Mucosa of descending colon (tissue), 3 donors: ENCODE results near the gene EEF1G. TPM values are rescaled to one million over a fixed set of nuclear protein-coding genes. Genes with fewer than 3 reads are reported as not detected.
A peak's percentile ranks its signal among the peaks of the same experiment; 100 is the strongest.

Source experiments
- ATAC-seq: fragments of 200-7000 bp; cut with Tn5 transposase; one replicate; pipeline ENCODE4 v1.9.1; 2020; ENCODE audit warnings: mild to moderate bottlenecking, moderate library complexity
- DNase-seq, 3 donors: peaks; one replicate each; pipeline ENCODE4 v3.0.0-alpha.2; 2020
- H3K36me3 ChIP-seq: fragments of 200-600 bp; one replicate; pipeline ENCODE4 v1.8.0; 2021; ENCODE audit warnings: low read depth, mild to moderate bottlenecking
- H3K4me1 ChIP-seq: fragments of 200-600 bp; one replicate; pipeline ENCODE4 v1.8.0; 2021; ENCODE audit warnings: low read depth, mild to moderate bottlenecking
- H3K4me3 ChIP-seq: fragments of 200-600 bp; one replicate; pipeline ENCODE4 v1.8.0; 2021; ENCODE audit warnings: mild to moderate bottlenecking
- H3K9me3 ChIP-seq: fragments of 200-600 bp; one replicate; pipeline ENCODE4 v1.8.0; 2021; ENCODE audit warnings: mild to moderate bottlenecking
- intact Hi-C, 2 donors: fragments of 100-400 bp; cut with DNase I in 1 of 2; cut with micrococcal nuclease in 1 of 2; formaldehyde crosslinking; loops; one replicate each; pipeline versions ENCODE4 v1.11.0 to v1.11.1; 2022; cut with DNase I, micrococcal nuclease
- total RNA-seq, 3 donors: library from RNA; stranded (reverse); fragmentation: NEBNext Ultra II Directional in 2 of 3; extraction: Animal tissue kit (Norgen Biotek cat#: 25700) in 2 of 3; gene quantifications; one replicate each; pipeline versions ENCODE4 v1.2.1 to v1.2.4, GENCODE V29; 2021 to 2023
- TF ChIP-seq, protein P1 (sequence below): fragments of 200-600 bp; IDR thresholded peaks from one replicate; pipeline ENCODE4 v1.8.0; 2022; ENCODE audit warnings: antibody characterized with exemption, mild to moderate bottlenecking
- donor health status: DM: no; HTN: no; CAD: no; lungs with moderate emphysema.
- donor health status: DM: no; HTN: no; CAD: no.
- donor health status: DM: no; HTN: yes; CAD: no.

EEF1G gene
- total RNA-seq, 3 donors from 2014 or later: 1,059 to 1,365 (median 1,164) TPM

GRCh38 chr11:62534779-62535545 is 38.7 kb downstream of the EEF1G start:
- H3K4me3 ChIP-seq: no peak overlapping the region
- DNase-seq (no peak), ATAC-seq (no peak)
- intact Hi-C loops: no loop called here
- TF ChIP-seq, protein P1, sequence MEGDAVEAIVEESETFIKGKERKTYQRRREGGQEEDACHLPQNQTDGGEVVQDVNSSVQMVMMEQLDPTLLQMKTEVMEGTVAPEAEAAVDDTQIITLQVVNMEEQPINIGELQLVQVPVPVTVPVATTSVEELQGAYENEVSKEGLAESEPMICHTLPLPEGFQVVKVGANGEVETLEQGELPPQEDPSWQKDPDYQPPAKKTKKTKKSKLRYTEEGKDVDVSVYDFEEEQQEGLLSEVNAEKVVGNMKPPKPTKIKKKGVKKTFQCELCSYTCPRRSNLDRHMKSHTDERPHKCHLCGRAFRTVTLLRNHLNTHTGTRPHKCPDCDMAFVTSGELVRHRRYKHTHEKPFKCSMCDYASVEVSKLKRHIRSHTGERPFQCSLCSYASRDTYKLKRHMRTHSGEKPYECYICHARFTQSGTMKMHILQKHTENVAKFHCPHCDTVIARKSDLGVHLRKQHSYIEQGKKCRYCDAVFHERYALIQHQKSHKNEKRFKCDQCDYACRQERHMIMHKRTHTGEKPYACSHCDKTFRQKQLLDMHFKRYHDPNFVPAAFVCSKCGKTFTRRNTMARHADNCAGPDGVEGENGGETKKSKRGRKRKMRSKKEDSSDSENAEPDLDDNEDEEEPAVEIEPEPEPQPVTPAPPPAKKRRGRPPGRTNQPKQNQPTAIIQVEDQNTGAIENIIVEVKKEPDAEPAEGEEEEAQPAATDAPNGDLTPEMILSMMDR: no peak
- no peaks in the 10 kb centered on the region for H3K9me3 ChIP-seq
- no peaks in the 10 kb centered on the region for H3K36me3 ChIP-seq
- H3K4me1 ChIP-seq: peaks cover 31% of the 10 kb centered on the region

- peaks cover 3% of the 10 kb centered on the region for H3K36me3 ChIP-seq
- intact Hi-C loops: no loop called here
- DNase-seq (no peak), ATAC-seq (no peak)
- no peak overlapping the region for H3K4me3 ChIP-seq
- TF ChIP-seq, protein P1: no peak
- no peaks in the 10 kb centered on the region for H3K9me3 ChIP-seq
- peaks cover 4% of the 10 kb centered on the region for H3K4me1 ChIP-seq
Observed at GRCh38 chr11:62532096-62532495, 41.6 kb downstream of the EEF1G start.

- TF ChIP-seq, protein P1: no peak
- DNase-seq: no peak
- no peaks in the 10 kb centered on the region for H3K4me1 ChIP-seq
- ATAC-seq: no peak
- intact Hi-C loops: no loop called here
- H3K9me3 ChIP-seq: no peaks in the 10 kb centered on the region
- no peaks in the 10 kb centered on the region for H3K36me3 ChIP-seq
- no peak overlapping the region for H3K4me3 ChIP-seq
Observed at GRCh38 chr11:62516736-62517371, 56.8 kb downstream of the EEF1G start.

DNA sequence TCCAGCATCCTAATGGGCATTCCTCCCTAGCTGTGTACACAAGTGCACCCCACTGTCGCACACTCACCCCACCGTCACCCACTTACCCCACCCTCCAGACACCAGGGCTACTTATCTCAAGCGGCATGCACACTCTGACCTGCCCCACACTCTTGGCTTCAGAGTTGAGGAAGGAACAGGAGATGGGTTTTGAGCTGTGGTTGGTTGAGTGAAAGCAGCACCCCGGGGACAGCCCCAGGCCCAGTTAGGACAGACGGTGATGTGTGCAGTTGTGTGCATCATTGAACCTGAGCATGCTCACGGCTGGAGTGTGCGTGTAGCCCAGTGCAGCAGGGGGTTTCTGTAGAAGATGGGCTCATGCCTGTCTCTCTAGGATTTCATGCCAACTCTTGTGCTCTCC is 59.5 kb downstream of the EEF1G start:
- intact Hi-C loops: no loop called here
- DNase-seq (no peak), ATAC-seq (peak; percentile 3)
- Histone ChIP-seq H3K4me1 (peaks cover 7% of the 10 kb centered on the region), H3K36me3 (no peaks in the 10 kb centered on the region), H3K9me3 (no peaks in the 10 kb centered on the region), H3K4me3 (no peak overlapping the region)
- TF ChIP-seq, protein P1: no peak

GRCh38 chr11:62513626-62514025 is 60.1 kb downstream of the EEF1G start:
- peaks cover 9% of the 10 kb centered on the region for H3K4me1 ChIP-seq
- H3K9me3 ChIP-seq: no peaks in the 10 kb centered on the region
- DNase-seq (no peak), ATAC-seq (peak; percentile 1)
- TF ChIP-seq, protein P1: no peak
- H3K4me3 ChIP-seq: no peak overlapping the region
- intact Hi-C loops: no loop called here
- no peaks in the 10 kb centered on the region for H3K36me3 ChIP-seq
